Stimulated activated naive CD8-positive, alpha-beta T cell treated with anti-CD3 and anti-CD28 coated beads, Interleukin-15, amount 100 ng/mL, for 72 hours (primary cell): ENCODE results near the gene ELAVL4.
A peak's percentile ranks its signal among the peaks of the same experiment; 100 is the strongest.

ENCODE experiments used
- ATAC-seq: fragments of 150-1000 bp; cut with Tn5 transposase; 2 replicates; pipeline ENCODE4 v1.10.0; 2021; ENCODE audit warnings: mild to moderate bottlenecking, moderate library complexity
- DNase-seq, 2 donors: peaks; one replicate each; pipeline ENCODE4 v3.0.0; 2021 to 2022
- H3K27ac Mint-ChIP-seq, 2 donors: one replicate each; pipeline ENCODE4 v1.8.0; 2022; ENCODE audit warnings: mild to moderate bottlenecking in 2 of 2, mixed read lengths in 2 of 2, moderate library complexity in 2 of 2
- H3K27me3 Mint-ChIP-seq: one replicate; pipeline ENCODE4 v1.8.0; 2022; ENCODE audit warnings: mixed read lengths
- H3K4me1 Mint-ChIP-seq: one replicate; pipeline ENCODE4 v1.8.0; 2022; ENCODE audit warnings: mild to moderate bottlenecking, mixed read lengths
- H3K4me3 Mint-ChIP-seq, 2 donors: one replicate each; pipeline ENCODE4 v1.8.0; 2022; ENCODE audit warnings: mild to moderate bottlenecking in 2 of 2, mixed read lengths in 2 of 2, moderate library complexity in 1 of 2
- H3K9me3 Mint-ChIP-seq, 2 donors: one replicate each; pipeline ENCODE4 v1.8.0; 2022; ENCODE audit warnings: mixed read lengths in 2 of 2

Gene ELAVL4

DNA sequence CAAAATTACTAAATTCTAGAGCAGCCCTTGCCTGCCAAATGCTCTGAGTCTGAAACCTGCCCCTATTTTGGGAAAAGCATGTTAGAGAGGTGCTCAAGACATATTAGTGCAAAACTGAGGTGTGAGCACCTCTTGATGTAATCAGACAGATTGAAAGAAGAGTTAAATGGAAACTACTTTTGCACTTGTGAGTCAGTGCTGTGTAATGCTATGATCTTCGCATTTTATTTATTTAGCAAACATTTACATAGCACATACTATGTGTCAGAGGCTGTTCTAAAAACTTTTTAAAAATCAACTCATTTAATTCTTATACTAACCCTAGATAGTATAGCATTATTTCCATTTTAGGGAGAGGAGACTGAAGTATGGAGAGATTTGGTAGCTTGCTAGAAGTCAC lies 138.1 kb downstream of the ELAVL4 start:
- DNase-seq: no peak
- peaks cover 20% of the 10 kb centered on the region for H3K27me3 Mint-ChIP-seq
- peaks cover 0 to 3% of the 10 kb centered on the region in 2 donors for H3K9me3 Mint-ChIP-seq
- H3K4me3 Mint-ChIP-seq: no peak overlapping the region
- no peak for ATAC-seq
- H3K4me1 Mint-ChIP-seq: peaks cover 4% of the 10 kb centered on the region
- H3K27ac Mint-ChIP-seq: no peak overlapping the region

DNA sequence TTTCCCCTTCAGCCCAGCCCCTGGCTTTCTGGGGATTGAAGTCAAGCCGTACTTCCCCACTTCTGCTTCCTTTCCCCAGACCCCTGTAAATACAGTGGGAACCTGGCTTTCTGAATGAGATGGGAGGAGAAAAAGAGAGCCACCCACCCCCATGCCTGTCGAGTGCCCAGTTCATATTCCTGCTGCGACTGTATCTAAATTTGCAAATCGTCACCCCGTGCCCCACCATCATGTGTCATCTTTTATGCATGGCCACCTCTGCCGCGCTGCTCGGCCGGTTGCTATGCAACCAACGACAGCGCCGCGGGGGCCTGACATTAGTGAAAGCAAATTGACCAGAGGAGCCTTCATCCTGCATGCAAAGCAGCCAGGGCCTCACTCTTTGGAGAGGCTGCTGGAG lies 143.0 kb downstream of the ELAVL4 start:
- H3K4me3 Mint-ChIP-seq: no peak overlapping the region
- peaks cover 29% of the 10 kb centered on the region for H3K27me3 Mint-ChIP-seq
- ATAC-seq (no peak), DNase-seq (no peak)
- no peaks in the 10 kb centered on the region for H3K9me3 Mint-ChIP-seq
- peaks cover 4% of the 10 kb centered on the region for H3K4me1 Mint-ChIP-seq
- H3K27ac Mint-ChIP-seq: peak overlapping the region in 1 of 2 donors; percentile 59

DNA sequence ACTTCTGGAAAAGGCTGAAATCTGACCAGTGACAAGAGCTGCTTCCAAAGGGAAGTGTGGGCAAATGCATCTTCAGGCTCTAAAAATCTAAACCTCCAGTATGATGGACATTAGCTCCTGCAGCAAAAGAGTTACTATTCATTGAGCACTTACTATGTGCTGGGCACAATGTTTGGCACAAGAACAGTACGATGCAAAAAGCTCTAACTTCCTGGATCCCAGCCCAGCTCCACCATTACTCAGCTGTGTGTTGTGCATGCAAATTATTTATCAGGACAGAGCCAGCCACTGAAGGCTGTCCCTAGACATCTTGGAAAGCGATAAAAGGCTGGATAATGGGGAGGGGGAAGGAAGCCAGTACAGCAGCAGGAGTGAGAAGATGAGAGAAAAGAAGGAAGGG lies 143.5 kb downstream of the ELAVL4 start:
- H3K4me3 Mint-ChIP-seq: no peak overlapping the region
- H3K27me3 Mint-ChIP-seq: peaks cover 29% of the 10 kb centered on the region
- peaks cover 4% of the 10 kb centered on the region for H3K4me1 Mint-ChIP-seq

More for the DNA sequence above, 143.5 kb downstream of the ELAVL4 start:
- Mint-ChIP-seq H3K9me3 (no peaks in the 10 kb centered on the region), H3K27ac (no peak overlapping the region)
- DNase-seq: no peak
- ATAC-seq: no peak
